CD4-positive, alpha-beta T cell (primary cell): ENCODE measurements around the gene FIG4. TPM values are rescaled to one million over a fixed set of nuclear protein-coding genes. Genes with fewer than 3 reads are reported as not detected.

ENCODE experiments used
- ATAC-seq: fragments of 200-7000 bp; cut with Tn5 transposase; one replicate; pipeline ENCODE4 v1.10.0; 2022; ENCODE audit warnings: mild to moderate bottlenecking; ENCODE audit not compliant: poor library complexity
- CTCF ChIA-PET: fragments of 350-600 bp; sonication (Branson Sonifier 250); formaldehyde crosslinking; loops from one replicate; lab custom pipeline; 2021; ENCODE audit warnings: antibody characterized with exemption, inconsistent platforms; lab: Charles Lee
- POLR2A ChIA-PET: fragments of 350-600 bp; sonication (Branson Sonifier 250); formaldehyde crosslinking; loops from one replicate; lab custom pipeline; 2021; ENCODE audit warnings: antibody characterized with exemption, inconsistent platforms; lab: Charles Lee
- DNase-seq, 14 experiments: peaks; one replicate each; pipeline ENCODE4 v3.0.0-alpha.2; 2013 to 2020; ENCODE audit warnings: mixed read lengths in 2 of 14
- H3K27ac ChIP-seq, 2 donors: one replicate each; pipeline versions ENCODE4 v1.5.1 to v1.7.0; 2013; ENCODE audit warnings: low read length in 2 of 2, low read depth in 1 of 2, mild to moderate bottlenecking in 1 of 2
- H3K27me3 ChIP-seq, 2 experiments: 1 replicate in 1 of 2; 2 replicates in 1 of 2; pipeline versions ENCODE4 v1.6.1 to v1.7.0; 2013; ENCODE audit warnings: low read length in 2 of 2, control low read depth in 1 of 2, mild to moderate bottlenecking in 1 of 2, moderate library complexity in 1 of 2; ENCODE audit not compliant: insufficient read depth in 2 of 2, control insufficient read depth in 1 of 2
- H3K36me3 ChIP-seq: one replicate; pipeline ENCODE4 v1.6.1; 2013; ENCODE audit warnings: low read length, control low read depth; ENCODE audit not compliant: insufficient read depth
- H3K4me1 ChIP-seq: one replicate; pipeline ENCODE4 v1.6.1; 2013; ENCODE audit warnings: low read length, control low read depth; ENCODE audit not compliant: insufficient read depth
- H3K4me3 ChIP-seq: one replicate; pipeline ENCODE4 v1.5.1; 2013; ENCODE audit warnings: mild to moderate bottlenecking, low read length, moderate library complexity
- H3K9me3 ChIP-seq, 2 experiments: 1 replicate in 1 of 2; 2 replicates in 1 of 2; pipeline versions ENCODE4 v1.6.1 to v1.7.0; 2013; ENCODE audit warnings: low read length in 2 of 2, mild to moderate bottlenecking in 2 of 2, control low read depth in 1 of 2, moderate library complexity in 1 of 2; ENCODE audit not compliant: control insufficient read depth in 1 of 2, insufficient read depth in 1 of 2
- H3K27ac Mint-ChIP-seq: one replicate; pipeline ENCODE4 v1.8.0; 2020; ENCODE audit warnings: mixed read lengths
- H3K27me3 Mint-ChIP-seq: one replicate; pipeline ENCODE4 v1.8.0; 2021; ENCODE audit warnings: mixed read lengths
- H3K36me3 Mint-ChIP-seq: one replicate; pipeline ENCODE4 v1.8.0; 2021; ENCODE audit warnings: low read depth, mixed read lengths
- H3K4me1 Mint-ChIP-seq: one replicate; pipeline ENCODE4 v1.8.0; 2021; ENCODE audit warnings: low read depth, mixed read lengths
- H3K4me3 Mint-ChIP-seq: one replicate; pipeline ENCODE4 v1.8.0; 2020; ENCODE audit warnings: mild to moderate bottlenecking, mixed read lengths
- H3K9me3 Mint-ChIP-seq: one replicate; pipeline ENCODE4 v1.8.0; 2020; ENCODE audit warnings: mixed read lengths
- intact Hi-C, 2 experiments: fragments of 100-400 bp; cut with DNase I in 1 of 2; cut with micrococcal nuclease in 1 of 2; formaldehyde crosslinking; loops; one replicate each; pipeline versions ENCODE4 v1.15.1 to v1.9.0; 2023 to 2025; cut with DNase I, micrococcal nuclease
- total RNA-seq, 174 experiments: library from RNA in 2 of 174; stranded (reverse) in 2 of 174; gene quantifications; one replicate each; pipeline ENCODE4 v1.2.3 and lab custom pipeline; 2021 to 2026
- TF ChIP-seq, protein P1 (sequence below): fragments of 200-600 bp; IDR thresholded peaks from one replicate; pipeline ENCODE4 v1.8.0; 2022; ENCODE audit warnings: antibody characterized with exemption, mild to moderate bottlenecking

FIG4 gene
- total RNA-seq, 2 experiments from 2014 or later = 3.3 to 4.0 TPM

DNA sequence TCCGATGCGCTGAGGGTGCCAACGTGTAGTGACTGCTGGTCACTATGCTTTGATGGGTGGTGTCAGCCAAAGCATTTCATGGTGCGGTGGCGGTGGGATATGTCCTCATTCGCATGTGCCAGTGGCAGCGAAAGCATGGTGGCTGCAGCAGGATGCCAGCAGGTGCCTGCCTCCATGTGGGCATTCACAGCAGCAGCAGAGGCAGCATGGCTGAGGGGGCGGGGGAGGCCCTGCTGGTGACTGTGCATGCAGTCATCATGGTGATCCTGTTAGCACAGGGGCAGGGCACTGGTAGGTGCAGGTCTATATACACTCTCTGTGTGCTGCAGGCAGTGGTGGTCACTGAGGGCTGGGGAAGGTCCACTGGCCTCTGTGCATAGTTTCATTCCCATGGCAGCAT, 22.0 kb downstream of the FIG4 start:
- Mint-ChIP-seq H3K27ac (no peak overlapping the region), H3K27me3 (no peaks in the 10 kb centered on the region), H3K4me3 (no peak overlapping the region), H3K9me3 (no peaks in the 10 kb centered on the region), H3K4me1 (peaks cover 9% of the 10 kb centered on the region), H3K36me3 (peaks cover 39% of the 10 kb centered on the region)
- Histone ChIP-seq H3K36me3 (peaks cover 11% of the 10 kb centered on the region), H3K9me3 (no peaks in the 10 kb centered on the region), H3K27me3 (no peaks in the 10 kb centered on the region), H3K4me1 (no peaks in the 10 kb centered on the region), H3K27ac (no peak overlapping the region), H3K4me3 (no peak overlapping the region)
- intact Hi-C loops = no loop called here
- CTCF ChIA-PET = interaction anchor here (1.1 kb wide), 1 partner anchor 8 kb away, joined by 3 read pairs; no protein-coding TSS in a partner anchor
- ATAC-seq (no peak), DNase-seq (no peak)
- POLR2A ChIA-PET = no interaction called here
- TF ChIP-seq, protein P1, sequence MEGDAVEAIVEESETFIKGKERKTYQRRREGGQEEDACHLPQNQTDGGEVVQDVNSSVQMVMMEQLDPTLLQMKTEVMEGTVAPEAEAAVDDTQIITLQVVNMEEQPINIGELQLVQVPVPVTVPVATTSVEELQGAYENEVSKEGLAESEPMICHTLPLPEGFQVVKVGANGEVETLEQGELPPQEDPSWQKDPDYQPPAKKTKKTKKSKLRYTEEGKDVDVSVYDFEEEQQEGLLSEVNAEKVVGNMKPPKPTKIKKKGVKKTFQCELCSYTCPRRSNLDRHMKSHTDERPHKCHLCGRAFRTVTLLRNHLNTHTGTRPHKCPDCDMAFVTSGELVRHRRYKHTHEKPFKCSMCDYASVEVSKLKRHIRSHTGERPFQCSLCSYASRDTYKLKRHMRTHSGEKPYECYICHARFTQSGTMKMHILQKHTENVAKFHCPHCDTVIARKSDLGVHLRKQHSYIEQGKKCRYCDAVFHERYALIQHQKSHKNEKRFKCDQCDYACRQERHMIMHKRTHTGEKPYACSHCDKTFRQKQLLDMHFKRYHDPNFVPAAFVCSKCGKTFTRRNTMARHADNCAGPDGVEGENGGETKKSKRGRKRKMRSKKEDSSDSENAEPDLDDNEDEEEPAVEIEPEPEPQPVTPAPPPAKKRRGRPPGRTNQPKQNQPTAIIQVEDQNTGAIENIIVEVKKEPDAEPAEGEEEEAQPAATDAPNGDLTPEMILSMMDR = no peak

DNA sequence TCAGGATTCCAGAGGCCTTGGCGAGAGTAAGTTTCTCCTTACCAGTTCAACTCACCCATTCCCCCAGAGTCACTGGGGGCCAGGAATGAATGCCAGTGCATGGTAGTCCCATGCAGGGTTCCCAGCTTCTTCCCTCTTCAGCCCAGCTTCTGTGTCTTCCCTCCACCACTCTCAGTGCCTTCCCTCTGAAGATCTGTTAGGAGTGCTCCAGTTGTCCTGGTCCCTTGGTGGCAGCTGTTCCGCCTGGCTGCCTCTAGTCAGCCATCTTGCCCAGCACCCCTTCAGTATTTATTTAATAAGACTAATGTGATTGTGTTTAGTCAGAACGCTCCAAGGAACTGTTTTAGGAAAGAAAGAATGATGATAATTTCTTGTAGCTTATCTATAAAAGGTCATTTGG, 23.1 kb downstream of the FIG4 start:
- CTCF ChIA-PET = interaction anchor here (0.8 to 1.5 kb wide), 3 partner anchors 9 to 10 kb away, joined by 3 read pairs; no protein-coding TSS in a partner anchor

DNA sequence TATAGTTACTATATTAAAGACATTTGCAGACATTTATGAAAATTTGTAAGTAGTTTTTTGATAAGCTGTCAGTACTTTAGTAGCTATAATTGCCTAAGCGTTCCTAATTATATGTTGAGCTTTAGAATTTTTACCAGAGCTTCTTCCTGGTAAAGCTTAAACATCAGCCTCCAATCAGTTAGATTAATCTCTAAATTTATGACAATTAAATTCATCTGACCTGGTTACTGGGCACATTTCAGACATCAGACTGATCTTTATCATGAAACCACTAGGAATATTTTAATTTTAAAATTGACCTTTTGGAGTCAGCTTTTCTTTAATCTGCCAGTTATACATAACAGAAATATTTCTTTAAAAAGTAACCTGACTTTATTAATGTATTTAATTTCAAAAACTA, 23.5 kb downstream of the FIG4 start:
- Mint-ChIP-seq H3K27ac (no peak overlapping the region), H3K9me3 (no peaks in the 10 kb centered on the region), H3K4me3 (no peak overlapping the region), H3K4me1 (peaks cover 9% of the 10 kb centered on the region), H3K36me3 (peaks cover 51% of the 10 kb centered on the region), H3K27me3 (no peaks in the 10 kb centered on the region)
- intact Hi-C loops = no loop called here
- Histone ChIP-seq H3K36me3 (peaks cover 11% of the 10 kb centered on the region), H3K27me3 (no peaks in the 10 kb centered on the region), H3K9me3 (no peaks in the 10 kb centered on the region), H3K27ac (no peak overlapping the region), H3K4me3 (no peak overlapping the region), H3K4me1 (no peaks in the 10 kb centered on the region)
- TF ChIP-seq, protein P1 = no peak
- ATAC-seq = no peak
- ChIA-PET POLR2A (no interaction called here), CTCF (interaction anchor here (0.8 to 1.5 kb wide), 2 partner anchors 10 kb away, joined by 3 read pairs; no protein-coding TSS in a partner anchor)
- DNase-seq = no peak

More for the DNA sequence above, 23.1 kb downstream of the FIG4 start:
- Histone ChIP-seq H3K27me3 (no peaks in the 10 kb centered on the region), H3K36me3 (peaks cover 11% of the 10 kb centered on the region), H3K4me1 (no peaks in the 10 kb centered on the region), H3K27ac (no peak overlapping the region), H3K9me3 (no peaks in the 10 kb centered on the region), H3K4me3 (no peak overlapping the region)
- ATAC-seq = no peak
- H3K36me3 Mint-ChIP-seq = peaks cover 47% of the 10 kb centered on the region
- H3K27me3 Mint-ChIP-seq = no peaks in the 10 kb centered on the region
- TF ChIP-seq, protein P1 = no peak
- no peak for DNase-seq
- POLR2A ChIA-PET = no interaction called here
- peaks cover 9% of the 10 kb centered on the region for H3K4me1 Mint-ChIP-seq
- H3K27ac Mint-ChIP-seq = no peak overlapping the region
- H3K9me3 Mint-ChIP-seq = no peaks in the 10 kb centered on the region
- intact Hi-C loops = no loop called here
- no peak overlapping the region for H3K4me3 Mint-ChIP-seq
